RWPE1 (cell line): ENCODE data around the gene NHLRC4.
A peak's percentile ranks its signal among the peaks of the same experiment; 100 is the strongest.

ENCODE experiments used
- CTCF ChIA-PET: fragments of 350-600 bp; sonication (Branson Sonifier 250); formaldehyde crosslinking; extraction: SDS; loops from one replicate; lab custom pipeline; 2021; lab: Yijun Ruan, JAX
- POLR2A ChIA-PET: fragments of 400-600 bp; formaldehyde crosslinking; extraction: SDS; loops from one replicate; lab custom pipeline; 2020; ENCODE audit warnings: antibody characterized with exemption; ENCODE audit not compliant: low non-redundant PET; lab: Yijun Ruan, JAX
- DNase-seq: peaks from one replicate; pipeline ENCODE4 v3.0.0; 2012; ENCODE audit warnings: low spot score
- H3K27ac ChIP-seq: fragments of 450-650 bp; 2 replicates; pipeline ENCODE4 v1.5.1; 2017
- CTCF ChIP-seq: fragments of 450-650 bp; conservative IDR thresholded peaks from 2 replicates; pipeline ENCODE4 v1.5.1; 2017; ENCODE audit warnings: low read depth, mild to moderate bottlenecking

Gene NHLRC4

GRCh38 chr16:525520-526180, 41.2 kb upstream of the NHLRC4 start:
- ChIA-PET CTCF (interaction anchor here (1.0 kb wide), 2 partner anchors 12 to 67 kb away, joined by 3 read pairs; no protein-coding TSS in a partner anchor), POLR2A (interaction anchor here (0.6 kb wide), 1 partner anchor 75 kb away, joined by 3 read pairs; no protein-coding TSS in a partner anchor)
- no peak for TF ChIP-seq CTCF
- DNase-seq = peak; percentile 75
- peak overlapping the region; percentile 96 for H3K27ac ChIP-seq

GRCh38 chr16:526181-527014, 40.4 kb upstream of the NHLRC4 start:
- CTCF ChIA-PET = interaction anchor here (0.5 to 1.0 kb wide), 3 partner anchors 11 to 83 kb away, joined by 3 read pairs; no protein-coding TSS in a partner anchor
- peak overlapping the region; percentile 96 for H3K27ac ChIP-seq
- TF ChIP-seq CTCF = no peak
- POLR2A ChIA-PET = interaction anchor here (0.6 to 0.7 kb wide), 5 partner anchors 10 to 123 kb away, joined by 3 to 4 read pairs (median 3); partner anchors contain the start of gene WDR90
- no peak for DNase-seq

GRCh38 chr16:527015-527903, 39.5 kb upstream of the NHLRC4 start, which contains the start of gene CAPN15:
CAPN15 (plus strand) TSS chr16:527712; CDS start chr16:546839, 19,127 bp downstream.
- TF ChIP-seq CTCF = no peak
- ChIA-PET POLR2A (interaction anchor here (0.6 to 1.0 kb wide), 5 partner anchors 9 to 122 kb away, joined by 3 to 4 read pairs (median 3); partner anchors contain the start of gene WDR90), CTCF (interaction anchor here (0.5 kb wide), 1 partner anchor 40 kb away, joined by 3 read pairs; no protein-coding TSS in a partner anchor)
- peak; percentile 69 for DNase-seq
- H3K27ac ChIP-seq = peak within 1 kb of the TSS; percentile 96

- peak; percentile 70 for DNase-seq
- CTCF ChIA-PET = interaction anchor here (0.5 to 1.0 kb wide), 2 partner anchors 41 to 64 kb away, joined by 3 read pairs; no protein-coding TSS in a partner anchor
Observed at GRCh38 chr16:528111-529011, 38.4 kb upstream of the NHLRC4 start.

More at GRCh38 chr16:528111-529011, 38.4 kb upstream of the NHLRC4 start:
- TF ChIP-seq CTCF = no peak
- peak overlapping the region; percentile 96 for H3K27ac ChIP-seq
- POLR2A ChIA-PET = interaction anchor here (1.0 kb wide), 1 partner anchor 27 kb away, joined by 3 read pairs; no protein-coding TSS in a partner anchor
